HG02852 (cell line): ENCODE results near the gene AMY1A.
"Not testable (repeated sequence)": the region's sequence is repeated elsewhere in the genome, so short reads cannot be mapped to it uniquely, and the experiment has no call there.

Experiments used
- ATAC-seq: cut with Tn5 transposase; IDR thresholded peaks from one replicate; pipeline ENCODE4 v1.9.1; 2021; ENCODE audit warnings: mild to moderate bottlenecking, moderate library complexity; ENCODE audit not compliant: unreplicated experiment

Gene AMY1A

DNA sequence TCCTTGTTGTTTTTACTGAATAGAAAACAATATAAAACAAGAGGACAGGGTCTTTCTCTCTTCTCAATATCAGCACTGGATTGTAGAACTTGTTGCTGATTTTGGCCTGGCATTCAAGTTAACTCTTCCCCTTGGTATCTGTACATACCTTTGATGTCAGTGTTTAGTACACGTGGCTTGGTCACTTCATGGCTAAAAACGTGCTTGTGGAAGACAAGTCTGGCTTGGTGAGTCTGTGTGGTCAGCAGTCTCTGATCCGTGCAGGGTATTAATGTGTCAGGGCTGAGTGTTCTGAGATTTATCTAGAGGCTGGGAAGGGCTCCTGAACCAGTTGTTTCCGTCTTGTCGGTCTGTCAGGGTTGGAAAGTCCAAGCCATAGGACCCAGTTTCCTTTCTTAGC, at the start of gene AMY1A:
Gene AMY1A, plus strand, starts transcription at position 301 of the 400 bp plus-strand sequence. CDS start 571 bp downstream, outside the sequence.
- ATAC-seq, result not testable (repeated sequence)

DNA sequence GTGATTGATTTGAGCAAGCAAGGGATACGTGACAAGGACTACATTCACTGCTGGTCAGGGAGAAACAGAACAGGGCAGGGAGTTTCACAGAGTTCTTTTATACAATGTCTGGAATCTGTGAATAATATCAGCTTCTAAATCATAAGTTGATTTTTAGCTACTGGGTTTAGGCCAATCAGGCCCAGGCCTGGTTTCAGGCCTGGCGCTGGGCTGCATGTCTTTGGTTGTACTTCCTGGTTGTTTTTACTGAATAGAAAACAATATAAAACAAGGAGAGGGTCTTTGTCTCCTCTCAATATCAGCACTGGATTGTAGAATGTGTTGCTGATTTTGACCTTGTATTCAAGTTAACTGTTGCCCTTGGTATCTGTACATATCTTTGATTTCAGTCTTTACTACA, 39.2 kb upstream of the AMY1A start:
- ATAC-seq, result no peak

DNA sequence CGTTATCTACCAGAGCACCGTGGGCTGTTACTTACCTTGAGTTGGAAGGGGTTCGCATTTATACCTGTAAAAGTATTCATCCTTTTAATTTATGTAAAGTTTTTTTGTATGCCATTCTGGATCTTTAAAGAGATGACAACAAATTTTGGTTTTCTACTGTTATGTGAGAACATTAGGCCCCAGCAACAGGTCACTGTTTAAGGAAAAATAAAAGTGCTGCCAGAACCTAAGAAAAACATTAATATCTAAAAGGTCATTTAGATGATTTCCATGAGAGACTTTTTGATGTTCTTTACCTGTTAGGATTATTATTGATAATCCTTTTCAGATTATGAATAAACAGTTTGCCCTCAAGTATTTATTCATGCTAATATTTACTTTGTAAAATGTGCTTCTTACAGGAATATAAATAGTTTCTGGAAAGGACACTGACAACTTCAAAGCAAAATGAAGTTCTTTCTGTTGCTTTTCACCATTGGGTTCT, 38.5 kb upstream of the AMY1A start, which contains the start of gene AMY2A:
Gene AMY2A, plus strand, starts transcription at position 434 of the 484 bp plus-strand sequence. Its CDS starts 14 bp downstream, at position 448.
- not testable (repeated sequence) for ATAC-seq

DNA sequence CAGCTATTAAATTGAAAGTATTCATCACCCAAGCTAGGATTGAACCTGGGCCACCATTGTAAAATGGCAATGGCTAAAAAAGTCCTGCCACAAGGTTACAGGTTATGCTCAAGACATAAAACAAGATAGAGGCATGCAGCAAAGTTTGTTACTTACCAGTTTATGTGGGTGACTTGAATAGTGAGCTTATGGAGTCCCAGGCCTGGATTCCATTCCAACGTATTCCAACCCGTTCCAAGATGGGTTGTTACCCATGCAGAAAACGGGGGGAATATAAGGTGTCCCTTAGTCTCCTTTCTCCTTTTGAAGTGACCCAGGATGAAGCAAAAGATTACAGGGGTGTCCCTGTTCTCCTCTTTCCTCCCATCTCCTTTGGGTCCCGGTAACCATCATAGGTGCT, 28.1 kb upstream of the AMY1A start:
- not testable (repeated sequence) for ATAC-seq

DNA sequence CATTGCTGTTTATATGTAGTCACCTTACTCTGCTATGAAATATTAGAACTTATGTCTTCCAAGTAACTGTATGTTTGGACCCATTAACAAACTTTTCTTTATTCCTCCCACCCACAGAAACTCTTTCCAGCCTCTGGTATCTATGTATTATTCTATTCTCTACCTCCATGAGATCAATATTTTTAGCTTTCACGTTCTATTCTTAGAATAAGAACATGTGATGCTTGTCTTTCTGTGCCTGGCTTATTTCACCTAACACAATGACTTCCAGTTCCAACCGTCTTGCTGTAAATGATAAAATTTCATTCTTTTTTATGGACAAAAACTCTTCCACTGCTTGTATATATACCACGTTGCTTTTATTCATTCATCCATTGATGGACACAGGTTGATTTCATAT, 14.4 kb upstream of the AMY1A start:
- not testable (repeated sequence) for ATAC-seq

DNA sequence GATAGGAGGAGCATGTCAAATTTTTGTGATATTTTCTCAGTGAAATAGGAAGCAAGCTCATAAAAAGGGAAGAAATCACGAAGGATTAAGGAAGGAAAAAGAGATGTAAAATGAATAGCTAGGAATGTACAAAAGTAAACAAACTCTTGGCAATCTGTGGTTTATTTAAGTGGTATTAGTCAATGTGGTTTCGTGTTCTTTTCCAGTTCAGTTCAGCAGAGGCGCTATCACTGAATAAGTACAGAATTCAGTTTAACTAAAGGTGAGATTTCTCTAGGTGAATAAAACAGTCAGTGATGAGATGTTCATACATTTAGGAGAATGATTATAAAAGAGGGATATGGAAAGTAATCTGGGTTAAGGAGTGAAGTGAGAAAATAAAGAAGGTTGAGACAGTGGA, 11.7 kb upstream of the AMY1A start:
- ATAC-seq, result not testable (repeated sequence)

DNA sequence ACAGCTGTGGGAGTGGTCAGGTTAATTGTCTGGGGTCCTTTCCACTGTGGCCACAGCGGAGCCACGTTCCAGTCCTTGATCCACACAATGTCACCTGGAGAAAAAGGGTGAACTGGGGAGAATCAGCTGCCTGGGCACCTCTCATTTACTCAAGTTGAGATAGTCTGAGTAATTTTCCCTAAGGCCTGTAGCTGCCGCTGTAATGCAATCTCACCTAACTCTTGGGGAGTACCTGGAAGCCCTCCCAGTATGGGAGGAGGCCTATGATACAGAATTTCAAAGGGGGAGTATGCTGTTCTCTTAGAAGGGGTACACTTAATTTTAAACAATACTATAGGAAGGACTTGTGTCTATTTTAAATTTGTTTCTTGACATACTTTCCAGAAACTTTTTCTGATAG, 5.3 kb upstream of the AMY1A start:
- ATAC-seq, result not testable (repeated sequence)

DNA sequence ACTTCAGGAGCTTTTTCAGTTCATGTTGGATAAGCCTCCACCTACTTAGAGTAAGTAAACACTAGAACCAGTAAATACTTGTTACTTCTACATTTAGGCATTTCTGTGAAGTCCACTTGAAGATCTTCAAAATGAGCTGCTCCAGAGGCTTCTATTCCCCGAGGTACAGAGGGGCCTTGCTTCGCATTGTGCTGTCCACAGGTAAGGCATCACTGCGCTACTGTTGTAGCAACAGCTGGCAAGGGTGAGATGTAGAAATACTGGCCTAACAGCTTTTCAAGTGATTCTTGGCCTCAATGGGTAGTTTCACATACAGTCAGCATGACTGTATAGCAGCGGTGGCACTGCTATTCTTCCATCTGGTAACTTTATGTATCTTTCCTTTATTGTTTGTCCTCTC, 4.7 kb upstream of the AMY1A start:
- not testable (repeated sequence) for ATAC-seq

DNA sequence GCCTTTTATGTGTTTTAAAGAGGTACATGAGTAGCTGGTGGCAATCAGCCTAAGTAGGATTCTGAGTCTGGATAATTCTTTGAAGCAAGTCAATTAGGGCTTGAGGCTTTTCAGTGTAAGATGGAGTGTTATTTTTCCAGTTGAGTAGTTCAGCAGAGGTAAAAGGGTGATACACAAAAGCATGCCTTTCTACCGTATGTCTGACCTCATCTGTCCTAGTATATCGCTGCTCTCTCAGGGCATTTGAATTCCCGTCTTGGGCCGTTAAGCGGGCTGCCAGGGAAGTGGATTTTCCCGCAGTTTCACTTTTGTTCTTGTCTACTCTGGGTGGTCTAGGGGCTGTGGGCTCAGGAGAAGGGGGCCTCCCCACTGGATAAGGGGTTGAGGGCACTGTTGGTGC, 1.4 kb upstream of the AMY1A start:
- ATAC-seq, result not testable (repeated sequence)

DNA sequence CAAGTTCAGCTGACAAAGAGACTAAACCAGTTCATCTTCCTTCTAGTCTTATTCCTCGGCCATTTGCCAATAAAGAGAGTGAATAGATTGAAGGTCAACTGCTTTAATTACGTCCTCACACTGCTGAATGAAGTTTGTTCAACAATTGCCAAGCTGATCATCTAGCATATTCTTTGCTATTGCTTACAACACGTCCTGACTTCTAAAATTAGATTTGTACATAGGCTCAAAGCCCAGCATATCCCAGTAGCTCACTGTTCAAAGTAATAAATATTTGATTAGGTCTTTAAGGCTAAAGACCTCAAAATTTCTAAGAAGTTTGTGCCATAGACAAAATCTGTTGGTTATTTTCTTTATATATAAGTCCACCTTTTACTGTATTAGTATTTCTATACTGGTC, 20.8 kb downstream of the AMY1A start:
- not testable (repeated sequence) for ATAC-seq

DNA sequence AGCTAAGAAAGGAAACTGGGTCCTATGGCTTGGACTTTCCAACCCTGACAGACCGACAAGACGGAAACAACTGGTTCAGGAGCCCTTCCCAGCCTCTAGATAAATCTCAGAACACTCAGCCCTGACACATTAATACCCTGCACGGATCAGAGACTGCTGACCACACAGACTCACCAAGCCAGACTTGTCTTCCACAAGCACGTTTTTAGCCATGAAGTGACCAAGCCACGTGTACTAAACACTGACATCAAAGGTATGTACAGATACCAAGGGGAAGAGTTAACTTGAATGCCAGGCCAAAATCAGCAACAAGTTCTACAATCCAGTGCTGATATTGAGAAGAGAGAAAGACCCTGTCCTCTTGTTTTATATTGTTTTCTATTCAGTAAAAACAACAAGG, 40.5 kb downstream of the AMY1A start, which contains the start of gene AMY1B:
Gene AMY1B, minus strand, starts transcription at position 101 of the 400 bp plus-strand sequence. CDS start 571 bp downstream, outside the sequence.
- not testable (repeated sequence) for ATAC-seq

DNA sequence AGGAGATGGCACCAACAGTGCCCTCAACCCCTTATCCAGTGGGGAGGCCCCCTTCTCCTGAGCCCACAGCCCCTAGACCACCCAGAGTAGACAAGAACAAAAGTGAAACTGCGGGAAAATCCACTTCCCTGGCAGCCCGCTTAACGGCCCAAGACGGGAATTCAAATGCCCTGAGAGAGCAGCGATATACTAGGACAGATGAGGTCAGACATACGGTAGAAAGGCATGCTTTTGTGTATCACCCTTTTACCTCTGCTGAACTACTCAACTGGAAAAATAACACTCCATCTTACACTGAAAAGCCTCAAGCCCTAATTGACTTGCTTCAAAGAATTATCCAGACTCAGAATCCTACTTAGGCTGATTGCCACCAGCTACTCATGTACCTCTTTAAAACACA, 41.9 kb downstream of the AMY1A start:
- not testable (repeated sequence) for ATAC-seq

DNA sequence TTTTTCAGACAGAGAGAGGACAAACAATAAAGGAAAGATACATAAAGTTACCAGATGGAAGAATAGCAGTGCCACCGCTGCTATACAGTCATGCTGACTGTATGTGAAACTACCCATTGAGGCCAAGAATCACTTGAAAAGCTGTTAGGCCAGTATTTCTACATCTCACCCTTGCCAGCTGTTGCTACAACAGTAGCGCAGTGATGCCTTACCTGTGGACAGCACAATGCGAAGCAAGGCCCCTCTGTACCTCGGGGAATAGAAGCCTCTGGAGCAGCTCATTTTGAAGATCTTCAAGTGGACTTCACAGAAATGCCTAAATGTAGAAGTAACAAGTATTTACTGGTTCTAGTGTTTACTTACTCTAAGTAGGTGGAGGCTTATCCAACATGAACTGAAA, 45.1 kb downstream of the AMY1A start:
- not testable (repeated sequence) for ATAC-seq

DNA sequence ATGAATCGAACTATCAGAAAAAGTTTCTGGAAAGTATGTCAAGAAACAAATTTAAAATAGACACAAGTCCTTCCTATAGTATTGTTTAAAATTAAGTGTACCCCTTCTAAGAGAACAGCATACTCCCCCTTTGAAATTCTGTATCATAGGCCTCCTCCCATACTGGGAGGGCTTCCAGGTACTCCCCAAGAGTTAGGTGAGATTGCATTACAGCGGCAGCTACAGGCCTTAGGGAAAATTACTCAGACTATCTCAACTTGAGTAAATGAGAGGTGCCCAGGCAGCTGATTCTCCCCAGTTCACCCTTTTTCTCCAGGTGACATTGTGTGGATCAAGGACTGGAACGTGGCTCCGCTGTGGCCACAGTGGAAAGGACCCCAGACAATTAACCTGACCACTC, 45.7 kb downstream of the AMY1A start:
- ATAC-seq, result not testable (repeated sequence)

DNA sequence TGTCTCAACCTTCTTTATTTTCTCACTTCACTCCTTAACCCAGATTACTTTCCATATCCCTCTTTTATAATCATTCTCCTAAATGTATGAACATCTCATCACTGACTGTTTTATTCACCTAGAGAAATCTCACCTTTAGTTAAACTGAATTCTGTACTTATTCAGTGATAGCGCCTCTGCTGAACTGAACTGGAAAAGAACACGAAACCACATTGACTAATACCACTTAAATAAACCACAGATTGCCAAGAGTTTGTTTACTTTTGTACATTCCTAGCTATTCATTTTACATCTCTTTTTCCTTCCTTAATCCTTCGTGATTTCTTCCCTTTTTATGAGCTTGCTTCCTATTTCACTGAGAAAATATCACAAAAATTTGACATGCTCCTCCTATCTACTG, 52.1 kb downstream of the AMY1A start:
- not testable (repeated sequence) for ATAC-seq

DNA sequence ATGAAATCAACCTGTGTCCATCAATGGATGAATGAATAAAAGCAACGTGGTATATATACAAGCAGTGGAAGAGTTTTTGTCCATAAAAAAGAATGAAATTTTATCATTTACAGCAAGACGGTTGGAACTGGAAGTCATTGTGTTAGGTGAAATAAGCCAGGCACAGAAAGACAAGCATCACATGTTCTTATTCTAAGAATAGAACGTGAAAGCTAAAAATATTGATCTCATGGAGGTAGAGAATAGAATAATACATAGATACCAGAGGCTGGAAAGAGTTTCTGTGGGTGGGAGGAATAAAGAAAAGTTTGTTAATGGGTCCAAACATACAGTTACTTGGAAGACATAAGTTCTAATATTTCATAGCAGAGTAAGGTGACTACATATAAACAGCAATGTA, 54.8 kb downstream of the AMY1A start:
- ATAC-seq, result not testable (repeated sequence)
